Right atrium auricular region (tissue), 2 donors: ENCODE results near the gene PRKCZ. TPM values are rescaled to one million over a fixed set of nuclear protein-coding genes. Genes with fewer than 3 reads are reported as not detected.
A peak's percentile ranks its signal among the peaks of the same experiment; 100 is the strongest.

Experiments
- DNase-seq: peaks from one replicate; pipeline ENCODE4 v3.0.0-alpha.2; 2019; ENCODE audit warnings: low spot score
- H3K27ac ChIP-seq, 2 donors: fragments of 200-600 bp; sonication (generic); 1 replicate in 1 of 2; 2 replicates in 1 of 2; pipeline ENCODE4 v1.5.1; 2016 to 2019
- H3K27me3 ChIP-seq, 2 donors: fragments of 200-600 bp; sonication (generic); one replicate each; pipeline versions ENCODE4 v1.5.1 to v1.6.0; 2017 to 2019
- H3K36me3 ChIP-seq: fragments of 200-600 bp; sonication (generic); one replicate; pipeline ENCODE4 v1.5.1; 2016
- H3K4me1 ChIP-seq, 2 donors: fragments of 200-600 bp; sonication (generic); one replicate each; pipeline versions ENCODE4 v1.5.1 to v1.6.0; 2017 to 2019
- H3K4me3 ChIP-seq, 2 donors: fragments of 200-600 bp; sonication (generic); 1 replicate in 1 of 2; 2 replicates in 1 of 2; pipeline ENCODE4 v1.5.1; 2017 to 2019; ENCODE audit warnings: mild to moderate bottlenecking in 1 of 2, moderate library complexity in 1 of 2
- H3K9me3 ChIP-seq, 2 donors: fragments of 200-600 bp; sonication (generic); one replicate each; pipeline ENCODE4 v1.5.1; 2019
- total RNA-seq, 2 donors: library from RNA; depleted of rRNA; stranded (reverse); fragments of >200 nt; gene quantifications; one replicate each; pipeline ENCODE4 v1.1.0, GENCODE V29; 2016
- TF ChIP-seq, protein P1 (sequence below), 2 donors: fragments of 200-600 bp; sonication (generic); IDR thresholded peaks; one replicate each; pipeline ENCODE4 v1.5.1; 2019; ENCODE audit warnings: antibody characterized with exemption in 2 of 2

Gene PRKCZ
- total RNA-seq, 2 donors from 2014 or later, result 15.3 to 16.4 TPM

DNA sequence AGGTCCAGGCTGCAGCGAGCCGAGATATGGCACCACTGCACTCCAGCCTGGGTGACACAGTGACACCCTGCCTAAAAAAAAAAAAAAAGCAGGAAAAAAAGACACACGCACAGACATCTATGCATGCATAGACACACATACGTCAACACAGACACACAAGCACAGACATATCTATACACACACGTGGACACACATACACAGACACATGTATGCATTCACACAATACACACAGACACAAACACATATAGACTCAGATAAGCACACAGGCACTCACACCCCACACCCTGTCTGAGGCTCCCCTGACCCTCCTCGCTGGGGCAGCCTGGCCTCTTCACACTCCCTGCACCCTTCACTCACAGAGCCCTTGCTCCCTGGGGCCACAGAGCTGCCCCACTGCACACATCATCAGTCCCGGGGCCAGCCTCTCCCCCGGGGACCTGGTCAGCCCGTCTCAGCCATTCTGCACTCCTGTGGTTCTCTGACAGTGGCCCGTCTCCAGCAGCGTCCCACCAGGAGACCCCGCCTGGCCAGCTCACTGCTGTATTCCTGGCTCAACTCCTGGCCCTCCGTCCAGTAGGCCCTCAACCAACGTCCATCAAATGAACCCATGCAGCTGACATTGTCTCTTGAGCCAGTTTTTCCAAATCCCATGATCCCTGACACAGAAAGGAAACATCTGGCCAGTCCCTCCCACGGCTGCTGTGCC lies 4.6 kb upstream of the PRKCZ start:
- Histone ChIP-seq H3K27me3 (peaks cover 0 to 4% of the 10 kb centered on the region in 2 donors), H3K4me3 (no peak overlapping the region)
- TF ChIP-seq, protein P1, sequence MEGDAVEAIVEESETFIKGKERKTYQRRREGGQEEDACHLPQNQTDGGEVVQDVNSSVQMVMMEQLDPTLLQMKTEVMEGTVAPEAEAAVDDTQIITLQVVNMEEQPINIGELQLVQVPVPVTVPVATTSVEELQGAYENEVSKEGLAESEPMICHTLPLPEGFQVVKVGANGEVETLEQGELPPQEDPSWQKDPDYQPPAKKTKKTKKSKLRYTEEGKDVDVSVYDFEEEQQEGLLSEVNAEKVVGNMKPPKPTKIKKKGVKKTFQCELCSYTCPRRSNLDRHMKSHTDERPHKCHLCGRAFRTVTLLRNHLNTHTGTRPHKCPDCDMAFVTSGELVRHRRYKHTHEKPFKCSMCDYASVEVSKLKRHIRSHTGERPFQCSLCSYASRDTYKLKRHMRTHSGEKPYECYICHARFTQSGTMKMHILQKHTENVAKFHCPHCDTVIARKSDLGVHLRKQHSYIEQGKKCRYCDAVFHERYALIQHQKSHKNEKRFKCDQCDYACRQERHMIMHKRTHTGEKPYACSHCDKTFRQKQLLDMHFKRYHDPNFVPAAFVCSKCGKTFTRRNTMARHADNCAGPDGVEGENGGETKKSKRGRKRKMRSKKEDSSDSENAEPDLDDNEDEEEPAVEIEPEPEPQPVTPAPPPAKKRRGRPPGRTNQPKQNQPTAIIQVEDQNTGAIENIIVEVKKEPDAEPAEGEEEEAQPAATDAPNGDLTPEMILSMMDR (IDR thresholded peaks at IDR 0.05), result no peak

DNA sequence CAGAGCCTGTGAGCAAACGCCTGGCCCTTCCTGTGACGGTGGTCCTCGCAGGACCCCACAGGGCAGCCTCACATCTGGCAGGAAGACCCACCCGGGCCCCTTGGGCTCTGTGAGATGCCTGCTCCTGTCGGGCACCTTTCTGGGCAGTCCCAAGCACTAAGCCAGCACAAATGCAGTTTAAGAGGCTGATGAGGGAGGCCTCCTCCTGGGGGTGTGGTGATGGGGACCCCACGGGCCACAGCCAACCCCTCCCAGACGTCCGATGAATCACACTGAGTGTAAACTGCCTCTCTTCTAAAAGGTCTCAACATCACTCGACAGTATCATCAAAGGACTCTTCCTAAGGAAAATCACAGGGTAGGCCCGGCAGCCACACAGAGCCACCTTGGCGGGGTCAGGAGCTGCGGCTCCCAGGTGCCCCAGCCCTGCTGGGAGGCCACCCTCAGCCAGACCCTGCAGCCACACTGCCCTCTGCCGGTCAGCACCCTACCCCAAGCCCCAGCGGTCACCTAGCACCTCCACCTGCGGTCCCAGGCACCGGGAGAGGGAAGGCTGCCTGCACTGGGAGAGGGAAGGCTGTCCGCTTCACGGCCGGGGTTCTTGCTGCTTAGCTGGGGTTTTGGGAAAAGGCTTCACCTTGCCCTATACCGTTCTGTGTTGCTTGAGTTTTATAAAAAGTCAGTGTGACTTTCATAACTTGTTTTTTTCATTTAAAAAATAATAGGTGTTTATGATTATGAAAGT lies 3.9 kb upstream of the PRKCZ start:
- TF ChIP-seq, protein P1 (IDR thresholded peaks at IDR 0.05), result peak; percentile 39 to 79
- no peak overlapping the region for H3K4me3 ChIP-seq
- peaks cover 0 to 27% of the 10 kb centered on the region in 2 donors for H3K4me1 ChIP-seq
- H3K27ac ChIP-seq, result no peak overlapping the region
- H3K27me3 ChIP-seq, result peaks cover 0 to 4% of the 10 kb centered on the region in 2 donors
- H3K9me3 ChIP-seq, result no peaks in the 10 kb centered on the region
- no peaks in the 10 kb centered on the region for H3K36me3 ChIP-seq
- DNase-seq, result no peak

More for the DNA sequence above, 4.6 kb upstream of the PRKCZ start:
- no peak overlapping the region for H3K27ac ChIP-seq
- no peaks in the 10 kb centered on the region for H3K36me3 ChIP-seq
- peaks cover 0 to 21% of the 10 kb centered on the region in 2 donors for H3K4me1 ChIP-seq
- no peak for DNase-seq
- H3K9me3 ChIP-seq, result no peaks in the 10 kb centered on the region

DNA sequence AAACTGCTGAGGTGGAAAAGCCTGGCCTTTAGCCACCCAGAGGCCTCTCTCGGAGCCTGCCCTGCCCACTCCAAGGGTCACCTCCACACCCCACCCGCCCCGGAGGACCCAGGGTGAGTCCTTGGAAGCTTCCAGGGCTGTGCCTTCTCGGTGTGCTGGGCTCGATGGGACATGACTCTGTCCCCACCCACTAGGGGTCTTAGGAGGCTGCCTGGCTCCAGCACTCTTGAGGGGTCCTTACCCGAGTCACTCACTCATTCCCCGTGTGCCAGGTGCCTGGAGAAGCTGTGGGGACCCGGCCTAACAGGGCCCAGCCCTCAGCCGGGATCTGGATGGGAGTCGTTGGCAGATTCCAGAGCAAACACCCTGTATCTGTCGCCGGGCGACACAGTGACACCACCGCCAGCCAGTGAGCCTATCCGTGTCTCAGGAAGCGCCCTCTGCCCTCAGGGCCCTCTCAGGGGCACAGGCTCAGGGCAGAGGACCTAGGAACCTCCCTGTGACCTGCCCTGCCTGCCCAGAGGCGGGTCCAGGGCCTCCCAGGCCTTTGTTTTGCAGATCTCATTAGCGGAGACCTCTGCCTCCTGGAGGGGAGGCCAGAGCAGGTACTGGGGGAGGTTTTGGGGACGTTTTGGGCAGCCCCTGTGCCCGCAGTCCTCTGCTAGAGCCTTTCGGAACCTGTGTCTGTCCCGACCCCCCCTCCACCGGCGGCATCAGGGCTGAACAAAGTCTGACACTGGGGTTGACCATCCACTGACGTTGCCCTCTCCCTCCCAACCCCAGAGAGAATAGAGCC lies 3.1 kb upstream of the PRKCZ start:
- Histone ChIP-seq H3K36me3 (no peaks in the 10 kb centered on the region), H3K4me1 (peaks cover 0 to 29% of the 10 kb centered on the region in 2 donors), H3K9me3 (no peaks in the 10 kb centered on the region), H3K27me3 (peaks cover 0 to 4% of the 10 kb centered on the region in 2 donors), H3K27ac (no peak overlapping the region), H3K4me3 (no peak overlapping the region)
- no peak for DNase-seq
- TF ChIP-seq, protein P1 (IDR thresholded peaks at IDR 0.05), result no peak

DNA sequence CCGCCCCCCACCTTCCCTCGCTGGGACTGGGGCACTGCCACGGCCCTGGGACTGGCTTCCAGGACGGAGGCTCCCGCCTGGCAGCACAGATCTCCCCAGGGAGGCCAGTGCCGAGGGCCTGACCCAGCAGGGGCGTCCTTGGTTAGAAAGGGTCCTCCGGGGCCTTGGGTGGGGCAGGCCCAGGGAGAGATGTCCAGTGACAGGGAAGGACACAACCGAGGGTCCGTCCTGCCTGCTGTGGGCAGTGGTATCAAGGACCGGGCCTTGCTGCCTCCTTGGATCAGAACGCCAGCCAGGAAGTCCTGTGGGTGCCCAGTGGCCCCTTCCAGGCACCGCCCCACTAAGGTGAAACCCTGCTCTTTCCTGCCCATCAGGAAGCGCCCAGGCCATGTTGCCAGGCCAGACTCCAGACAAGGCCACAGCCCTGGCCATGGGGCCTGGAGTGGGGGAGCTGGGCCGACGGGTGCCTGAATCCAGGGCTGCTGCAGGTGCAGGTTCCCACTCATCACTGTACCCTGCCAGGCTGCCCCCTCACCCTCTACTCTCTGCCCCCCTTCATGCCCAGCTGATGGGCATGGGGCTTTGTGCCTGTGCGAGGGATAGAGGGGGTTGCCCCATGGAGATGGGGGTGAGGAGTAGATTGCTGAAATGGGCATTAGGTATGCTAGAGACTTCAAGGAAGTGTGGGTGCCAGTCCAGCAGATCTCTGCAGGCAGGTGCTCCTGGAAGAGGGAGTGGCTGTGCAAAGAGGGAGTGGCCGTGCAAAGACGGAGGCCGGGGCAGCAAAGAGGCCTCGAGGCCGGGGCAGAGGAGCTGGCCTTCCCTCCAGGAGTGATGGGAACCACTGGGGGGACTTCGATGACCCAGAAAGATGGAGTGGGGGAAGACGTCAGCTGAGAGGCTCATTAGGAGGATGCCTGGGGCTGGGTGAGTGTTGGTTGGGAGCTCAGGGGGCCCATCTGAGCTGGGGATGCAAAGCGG lies 2.2 kb upstream of the PRKCZ start:
- H3K4me3 ChIP-seq, result no peak overlapping the region
- no peaks in the 10 kb centered on the region for H3K36me3 ChIP-seq
- H3K4me1 ChIP-seq, result peaks cover 0 to 29% of the 10 kb centered on the region in 2 donors
- H3K9me3 ChIP-seq, result no peaks in the 10 kb centered on the region
- no peak overlapping the region for H3K27ac ChIP-seq
- DNase-seq, result no peak
- peaks cover 0 to 4% of the 10 kb centered on the region in 2 donors for H3K27me3 ChIP-seq
- TF ChIP-seq, protein P1 (IDR thresholded peaks at IDR 0.05), result no peak

DNA sequence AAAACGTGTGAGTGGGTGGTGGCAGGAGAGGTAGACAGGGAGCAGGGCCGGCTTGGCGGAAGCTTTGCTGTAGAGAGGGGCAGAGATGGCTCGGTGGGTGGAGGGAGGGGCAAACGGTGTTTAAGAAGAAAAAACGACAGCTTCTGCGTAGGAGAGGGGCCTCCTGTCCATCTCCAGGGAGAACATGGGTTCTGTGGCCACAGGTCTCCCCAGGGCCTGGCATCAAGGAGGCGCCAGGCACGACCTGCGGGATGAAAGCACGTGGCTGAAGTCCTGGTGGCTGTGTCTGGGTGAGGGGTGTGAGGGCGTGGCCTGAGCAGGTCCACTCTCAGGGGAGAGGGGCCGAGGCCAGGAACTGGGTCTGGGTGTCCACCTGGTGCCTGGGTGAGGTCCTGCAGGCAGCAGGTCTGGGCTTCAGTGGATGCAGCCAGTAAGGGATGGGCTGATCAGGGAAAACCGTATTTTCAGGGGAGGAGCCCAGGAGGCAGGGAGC lies 940 bp upstream of the PRKCZ start:
- no peaks in the 10 kb centered on the region for H3K9me3 ChIP-seq
- TF ChIP-seq, protein P1 (IDR thresholded peaks at IDR 0.05), result no peak
- peaks cover 0 to 4% of the 10 kb centered on the region in 2 donors for H3K27me3 ChIP-seq

More for the DNA sequence above, 940 bp upstream of the PRKCZ start:
- Histone ChIP-seq H3K4me1 (peaks cover 0 to 34% of the 10 kb centered on the region in 2 donors), H3K4me3 (peak overlapping the region; percentile 58 to 65), H3K27ac (peak overlapping the region; percentile 57 to 71), H3K36me3 (no peaks in the 10 kb centered on the region)
- no peak for DNase-seq
